Activated CD4-positive, alpha-beta T cell treated with anti-CD3 and anti-CD28 coated beads, Interleukin-2, Interleukin-4, amounts not matched to agents 100 ng/mL and 50 ng/mL, durations not matched to agents 16 hours and 8 hours (primary cell): ENCODE data around the gene ORC1.
A peak's percentile ranks its signal among the peaks of the same experiment; 100 is the strongest.
"Not testable (repeated sequence)": the region's sequence is repeated elsewhere in the genome, so short reads cannot be mapped to it uniquely, and the experiment has no call there.

Source experiments
- DNase-seq: peaks from one replicate; pipeline ENCODE4 v3.0.0-alpha.2; 2020; ENCODE audit warnings: low spot score

ORC1 gene

GRCh38 chr1:52385376-52385775, 18.8 kb downstream of the ORC1 start:
- DNase-seq: no peak

DNA sequence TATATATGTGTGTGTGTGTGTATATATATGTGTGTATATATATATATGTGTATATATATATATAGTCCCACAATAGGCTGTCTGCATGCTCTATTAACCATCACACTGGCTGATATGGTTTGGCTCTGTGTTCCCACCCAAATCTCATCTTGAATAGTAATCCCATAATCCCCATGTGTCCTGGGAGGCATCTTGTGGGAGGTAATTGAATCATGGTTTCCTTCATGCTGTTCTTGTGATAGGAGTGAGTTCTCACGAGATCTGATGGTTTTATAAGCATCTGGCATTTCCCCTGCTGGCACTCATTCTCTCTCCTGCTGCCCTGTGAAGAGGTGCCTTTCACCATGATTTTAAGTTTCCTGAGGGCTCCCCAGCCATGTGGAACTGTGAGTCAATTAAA, 34.4 kb downstream of the ORC1 start:
- DNase-seq: not testable (repeated sequence)

GRCh38 chr1:52368383-52369172, 35.6 kb downstream of the ORC1 start:
- peak; percentile 52 for DNase-seq

DNA sequence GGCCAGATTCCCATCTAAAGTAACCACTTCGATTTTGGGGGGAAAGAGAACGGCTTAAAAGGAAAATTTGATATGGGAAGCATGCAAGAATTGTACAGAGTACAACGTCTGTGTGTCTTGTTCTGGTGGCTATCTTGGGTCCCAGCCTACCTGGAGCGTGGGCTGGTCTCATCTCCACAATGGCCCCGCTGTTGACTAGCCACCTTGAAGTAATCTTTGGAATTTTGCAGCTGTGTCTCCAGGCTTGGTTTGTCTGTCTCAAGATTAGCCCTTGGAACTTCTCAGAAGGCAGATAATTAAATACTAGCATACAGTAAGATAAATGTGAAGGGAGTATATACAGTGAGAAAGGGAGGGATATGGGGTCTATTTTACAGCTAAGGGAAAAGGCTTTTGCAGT, 37.0 kb downstream of the ORC1 start:
- no peak for DNase-seq

GRCh38 chr1:52366517-52366827, 37.8 kb downstream of the ORC1 start:
- no peak for DNase-seq

DNA sequence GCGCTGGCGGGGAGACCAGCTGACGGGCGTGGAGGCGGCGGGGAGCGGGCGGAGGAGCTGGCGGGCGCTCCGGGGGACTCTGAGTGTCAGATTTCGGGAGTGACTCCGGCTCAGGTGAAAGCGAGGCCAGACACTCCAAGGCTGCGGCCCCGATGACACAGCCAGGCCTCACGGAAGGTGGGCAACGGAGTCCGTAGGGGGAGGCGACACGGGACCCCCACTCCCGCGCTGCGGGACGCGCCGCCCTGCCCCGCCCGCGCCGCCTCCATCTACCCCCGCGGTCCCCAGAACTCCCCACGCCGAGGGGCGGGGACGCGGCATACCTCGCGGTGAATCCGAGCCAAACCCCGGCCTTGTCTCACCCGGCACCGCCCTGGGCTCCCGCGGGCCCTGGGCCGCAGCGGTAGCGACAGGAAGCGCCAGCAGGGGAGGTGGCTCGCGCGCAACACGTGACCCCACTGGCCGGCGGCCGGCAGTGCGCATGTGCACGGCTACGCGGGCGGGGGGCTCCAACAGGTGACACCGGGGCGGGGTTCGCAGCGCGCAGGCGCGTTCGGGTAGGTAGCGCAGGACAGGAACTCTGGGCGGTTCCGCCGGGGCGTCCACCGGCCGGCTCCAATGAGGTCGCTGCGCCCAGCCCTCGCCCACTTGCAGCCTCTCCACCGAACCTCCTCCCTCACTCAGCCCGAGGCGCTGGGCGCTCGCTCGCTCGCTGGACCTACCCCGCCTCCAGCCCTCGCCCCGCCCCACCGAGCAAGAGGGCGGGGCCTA, 38.3 kb downstream of the ORC1 start, which contains the start of gene CC2D1B:
TSS of gene CC2D1B (minus strand) at position 460 of the 771 bp plus-strand sequence. CDS start 1,585 bp downstream, outside the sequence.
- DNase-seq: peak; percentile 99

GRCh38 chr1:52365071-52365745, 39.0 kb downstream of the ORC1 start:
- DNase-seq: peak; percentile 13

- DNase-seq: peak; percentile 4
Measured at GRCh38 chr1:52364235-52364839, 39.9 kb downstream of the ORC1 start.

DNA sequence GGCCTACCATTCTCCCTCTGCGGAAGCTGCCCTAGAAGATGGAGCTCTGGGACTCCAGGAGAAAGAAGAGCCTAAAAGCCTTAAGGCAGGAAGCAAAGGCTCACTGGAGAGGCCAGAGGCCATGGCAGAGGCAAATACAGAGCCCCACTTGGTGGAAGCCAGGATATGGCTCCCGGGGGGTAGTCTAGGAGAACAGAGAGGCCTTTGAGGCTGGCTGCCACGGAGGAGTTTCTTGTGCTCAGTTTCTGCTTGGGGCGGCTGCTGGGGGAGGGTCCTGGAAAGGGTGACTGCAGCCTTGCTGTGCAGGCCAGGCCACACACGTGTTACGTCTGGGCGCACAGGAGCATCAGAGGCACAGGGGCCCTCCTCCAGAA, 43.6 kb downstream of the ORC1 start:
- DNase-seq: no peak

- no peak for DNase-seq
Measured at GRCh38 chr1:52359676-52360594, 44.3 kb downstream of the ORC1 start.

DNA sequence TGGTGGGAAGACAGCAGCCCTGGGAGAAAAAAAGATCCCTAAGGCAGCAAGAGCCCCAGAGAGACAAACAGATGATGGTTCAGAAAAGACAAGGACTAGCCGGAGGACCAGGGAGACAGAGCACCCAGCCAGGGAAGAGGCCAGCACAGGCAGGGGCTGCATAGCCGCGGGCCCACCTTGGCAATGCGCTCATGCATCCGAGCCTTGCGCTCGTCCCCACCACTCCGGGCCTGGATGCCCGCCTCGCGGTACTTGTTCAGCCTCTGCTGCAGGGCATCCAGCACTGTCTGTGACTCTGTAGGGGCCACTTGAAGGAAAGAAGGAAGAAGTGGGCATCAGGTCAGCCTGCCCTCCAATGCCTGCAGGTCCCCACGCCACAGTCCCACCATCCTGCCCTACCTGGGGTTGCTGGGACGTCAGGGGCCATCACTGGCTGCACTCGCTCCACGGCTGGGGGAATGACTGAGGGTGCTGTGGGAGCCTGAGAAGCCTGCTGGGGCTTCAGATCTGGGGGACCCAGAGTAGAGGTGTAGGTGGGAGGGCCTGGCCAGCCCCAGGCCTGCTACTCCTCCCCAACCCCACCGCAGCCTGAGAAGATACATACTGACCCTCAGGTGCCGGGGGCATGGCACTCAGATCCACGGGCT, 45.2 kb downstream of the ORC1 start:
- no peak for DNase-seq

GRCh38 chr1:52357397-52357796, 46.8 kb downstream of the ORC1 start:
- no peak for DNase-seq

DNA sequence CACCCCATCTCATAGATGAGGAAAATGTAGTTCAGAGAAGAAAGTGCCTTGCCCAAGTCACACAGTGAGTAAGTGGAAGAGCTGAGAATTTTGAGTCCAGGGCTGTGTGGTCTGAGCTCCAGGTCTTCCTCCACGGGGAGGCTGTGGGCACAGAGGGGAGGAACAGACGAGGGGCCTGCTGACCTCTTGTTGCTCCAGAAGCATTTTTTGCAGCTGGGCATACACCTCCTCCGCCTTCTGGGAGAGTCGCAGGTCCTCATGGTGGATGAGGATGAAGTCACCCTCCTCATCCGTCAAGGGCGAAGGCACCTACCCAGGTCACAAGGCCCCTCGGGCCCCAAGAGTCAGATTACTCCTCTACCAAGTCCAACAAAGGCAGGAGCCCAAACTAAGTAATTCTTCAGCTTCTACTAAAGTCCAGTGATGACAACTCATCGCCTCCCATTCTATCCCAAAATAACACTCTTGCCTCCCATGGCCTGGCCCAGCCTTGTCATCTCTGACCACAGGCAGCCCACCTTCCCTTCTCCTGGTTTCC, 47.3 kb downstream of the ORC1 start:
- no peak for DNase-seq

GRCh38 chr1:52355847-52356505, 48.2 kb downstream of the ORC1 start:
- no peak for DNase-seq

DNA sequence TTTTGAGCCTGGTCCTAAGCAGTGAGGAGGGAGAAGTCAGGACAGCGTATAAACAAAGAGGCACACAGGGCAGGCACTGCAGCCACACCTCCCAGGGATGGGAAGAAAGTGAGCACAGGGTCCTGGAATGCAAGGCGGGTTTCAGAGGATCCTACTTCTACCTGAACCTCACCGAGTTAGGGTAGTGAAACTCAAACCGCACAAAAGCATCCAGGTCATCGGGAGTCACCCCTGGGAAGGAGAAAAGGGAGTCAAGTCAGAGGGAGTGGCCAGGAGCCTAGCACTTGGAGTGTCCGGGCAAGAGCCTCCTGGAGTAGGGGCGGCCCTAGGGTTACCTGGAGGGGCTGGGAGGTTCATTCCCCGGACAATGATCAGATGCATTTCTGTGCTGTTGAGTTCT, 48.8 kb downstream of the ORC1 start:
- no peak for DNase-seq

DNA sequence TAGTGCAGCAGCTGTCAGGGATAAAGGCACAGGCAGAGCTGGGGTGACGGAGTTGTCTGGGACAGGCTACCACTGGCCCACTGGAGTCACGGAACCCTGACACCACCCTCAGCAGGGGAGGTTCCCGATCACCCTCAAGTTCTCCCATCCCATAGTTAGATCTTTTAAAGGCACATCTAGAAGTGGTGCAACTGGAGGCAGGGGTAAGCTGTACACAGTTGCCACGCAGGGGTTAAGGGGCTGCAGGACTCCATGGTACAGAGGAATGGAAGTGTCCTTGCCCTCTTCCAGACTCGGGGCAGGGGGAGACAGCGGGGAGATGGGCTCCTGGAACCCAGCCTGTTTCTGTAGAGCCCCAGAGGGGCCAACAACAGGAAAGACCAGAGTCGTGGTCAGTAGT, 51.5 kb downstream of the ORC1 start:
- no peak for DNase-seq

GRCh38 chr1:52348704-52349300, 55.4 kb downstream of the ORC1 start:
- DNase-seq: no peak

DNA sequence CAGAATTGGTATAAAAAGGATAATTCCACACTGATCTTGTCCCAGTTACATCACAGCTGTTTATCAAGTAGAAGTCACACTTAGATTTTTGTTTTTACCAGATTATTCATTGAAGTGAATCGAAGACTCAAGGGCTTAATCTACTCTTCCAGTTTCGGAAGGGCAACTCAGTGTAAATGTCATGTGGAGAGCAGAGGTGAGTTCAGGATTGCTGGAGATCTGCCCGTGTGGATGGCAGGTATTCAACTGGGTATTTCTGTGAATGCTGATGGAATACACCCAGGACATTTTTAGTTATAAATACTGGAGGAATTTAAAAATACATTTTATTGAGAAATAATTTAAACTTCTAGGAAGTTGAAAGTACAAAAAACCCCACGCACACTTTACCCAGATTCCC, 57.6 kb downstream of the ORC1 start:
- DNase-seq: no peak

- DNase-seq: no peak
Measured at GRCh38 chr1:52345252-52345651, 59.0 kb downstream of the ORC1 start.

DNA sequence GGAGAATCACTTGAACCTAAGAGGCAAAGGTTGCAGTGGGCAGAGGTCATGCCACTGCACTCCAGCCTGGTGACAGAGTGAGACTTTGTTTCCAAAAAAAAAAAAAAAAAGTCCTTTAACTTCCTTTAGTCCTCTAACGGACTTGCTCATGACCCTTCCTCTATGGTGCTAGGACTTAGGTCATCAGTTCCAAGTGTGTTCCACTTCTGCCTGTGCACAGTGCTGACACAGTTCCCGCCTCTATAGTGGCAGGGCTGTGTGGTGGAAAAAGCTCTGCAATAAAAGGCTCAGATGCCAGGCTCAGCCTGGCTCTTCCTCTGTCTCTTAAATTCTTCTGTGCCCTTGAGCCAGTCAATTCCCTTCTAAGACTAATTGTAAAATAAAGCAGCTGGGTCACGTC, 60.2 kb downstream of the ORC1 start:
- DNase-seq: no peak
